Mesenchymal stem cell (in vitro differentiated cells and primary cell): ENCODE data around the gene RPS6KA5.

Source experiments
- DNase-seq: peaks from one replicate; pipeline ENCODE4 v3.0.0-alpha.2; 2013
- H2AFZ ChIP-seq: one replicate; pipeline ENCODE4 v1.6.1; 2013; ENCODE audit warnings: low read depth, mild to moderate bottlenecking, control low read depth, inconsistent platforms, low read length, moderate library complexity
- H2AK5ac ChIP-seq: 2 replicates; pipeline ENCODE4 v1.6.1; 2013; ENCODE audit warnings: low read length, moderate library complexity, mild to moderate bottlenecking, inconsistent platforms; ENCODE audit not compliant: severe bottlenecking
- H2BK120ac ChIP-seq: one replicate; pipeline ENCODE4 v1.6.1; 2013; ENCODE audit warnings: low read depth, mild to moderate bottlenecking, inconsistent platforms, low read length, moderate library complexity
- H2BK12ac ChIP-seq, 2 experiments: one replicate each; pipeline ENCODE4 v1.6.1; 2013; ENCODE audit warnings: inconsistent platforms in 2 of 2, low read length in 2 of 2, mild to moderate bottlenecking in 2 of 2, moderate library complexity in 2 of 2, control low read depth in 1 of 2
- H2BK15ac ChIP-seq: one replicate; pipeline ENCODE4 v1.6.1; 2013; ENCODE audit warnings: mild to moderate bottlenecking, low read depth, inconsistent platforms; ENCODE audit not compliant: poor library complexity, severe bottlenecking
- H2BK5ac ChIP-seq: 2 replicates; pipeline ENCODE4 v1.6.1; 2013; ENCODE audit warnings: low read depth, mild to moderate bottlenecking, low read length, control low read depth, inconsistent platforms; ENCODE audit not compliant: poor library complexity, severe bottlenecking
- H3K14ac ChIP-seq, 2 experiments: one replicate each; pipeline ENCODE4 v1.6.1; 2013; ENCODE audit warnings: inconsistent platforms in 2 of 2, low read length in 2 of 2, control low read depth in 1 of 2, mild to moderate bottlenecking in 1 of 2, moderate library complexity in 1 of 2
- H3K18ac ChIP-seq, 2 experiments: one replicate each; pipeline ENCODE4 v1.6.1; 2013; ENCODE audit warnings: inconsistent platforms in 2 of 2, low read length in 2 of 2, control low read depth in 1 of 2, low read depth in 1 of 2, mild to moderate bottlenecking in 1 of 2
- H3K23ac ChIP-seq, 2 experiments: one replicate each; pipeline ENCODE4 v1.6.1; 2013; ENCODE audit warnings: inconsistent platforms in 2 of 2, low read length in 2 of 2, mild to moderate bottlenecking in 2 of 2, moderate library complexity in 2 of 2, control low read depth in 1 of 2
- H3K27ac ChIP-seq: 2 replicates; pipeline ENCODE4 v1.5.1; 2013; ENCODE audit warnings: mild to moderate bottlenecking, moderate library complexity, low read length, control low read depth, inconsistent platforms; ENCODE audit not compliant: poor library complexity, severe bottlenecking
- H3K27me3 ChIP-seq, 2 experiments: 2 replicates each; pipeline versions ENCODE4 v1.6.1 to v1.7.0; 2013; ENCODE audit warnings: low read length in 2 of 2, mild to moderate bottlenecking in 2 of 2, moderate library complexity in 2 of 2, control low read depth in 1 of 2, inconsistent platforms in 1 of 2; ENCODE audit not compliant: control insufficient read depth in 1 of 2, insufficient read depth in 1 of 2
- H3K36me3 ChIP-seq, 2 experiments: 2 replicates each; pipeline versions ENCODE4 v1.6.1 to v1.7.0; 2013; ENCODE audit warnings: low read length in 2 of 2, control low read depth in 1 of 2, inconsistent platforms in 1 of 2, low read depth in 1 of 2, mild to moderate bottlenecking in 1 of 2; ENCODE audit not compliant: insufficient read depth in 2 of 2, control insufficient read depth in 1 of 2
- H3K4ac ChIP-seq, 2 experiments: one replicate each; pipeline ENCODE4 v1.6.1; 2013; ENCODE audit warnings: inconsistent platforms in 2 of 2, low read length in 2 of 2, mild to moderate bottlenecking in 2 of 2, moderate library complexity in 2 of 2, control low read depth in 1 of 2, low read depth in 1 of 2
- H3K4me1 ChIP-seq: 2 replicates; pipeline ENCODE4 v1.6.1; 2013; ENCODE audit warnings: low read depth, low read length, control low read depth; ENCODE audit not compliant: control insufficient read depth, insufficient read depth
- H3K4me2 ChIP-seq: 2 replicates; pipeline ENCODE4 v1.6.1; 2013; ENCODE audit warnings: low read length, mild to moderate bottlenecking, inconsistent platforms; ENCODE audit not compliant: poor library complexity, severe bottlenecking
- H3K4me3 ChIP-seq, 2 experiments: 2 replicates each; pipeline versions ENCODE4 v1.5.1 to v1.7.0; 2013; ENCODE audit warnings: low read length in 2 of 2, mild to moderate bottlenecking in 2 of 2, control low read depth in 1 of 2, low read depth in 1 of 2; ENCODE audit not compliant: insufficient read depth in 1 of 2
- H3K79me1 ChIP-seq: replicated peaks from 2 replicates; pipeline ENCODE4 v1.6.1; 2013; ENCODE audit warnings: mild to moderate bottlenecking, control low read depth, low read length, inconsistent platforms; ENCODE audit not compliant: poor library complexity, severe bottlenecking
- H3K9ac ChIP-seq: 2 replicates; pipeline ENCODE4 v1.7.0; 2013; ENCODE audit warnings: mild to moderate bottlenecking, low read length, moderate library complexity
- H3K9me3 ChIP-seq: 2 replicates; pipeline ENCODE4 v1.7.0; 2013; ENCODE audit warnings: mild to moderate bottlenecking, low read length; ENCODE audit not compliant: control insufficient read depth
- H4K8ac ChIP-seq: one replicate; pipeline ENCODE4 v1.6.1; 2013; ENCODE audit warnings: inconsistent platforms, mild to moderate bottlenecking, low read length, moderate library complexity
- H4K91ac ChIP-seq: one replicate; pipeline ENCODE4 v1.6.1; 2013; ENCODE audit warnings: mild to moderate bottlenecking, low read length, inconsistent platforms
- WGBS: methylation state at CpG from one replicate; pipeline ENCODE4 v1.1.7; 2013; ENCODE audit warnings: mixed read lengths; 5-methylcytosine and 5-hydroxymethylcytosine counted together

The RPS6KA5 gene

GRCh38 chr14:91018481-91018880 is 42.0 kb downstream of the RPS6KA5 start:
- Histone ChIP-seq H4K91ac (no peak overlapping the region), H3K4me2 (no peak overlapping the region), H2BK15ac (no peak overlapping the region), H3K36me3 (no peaks in the 10 kb centered on the region), H3K27me3 (no peaks in the 10 kb centered on the region), H3K4ac (no peak overlapping the region), H3K18ac (no peak overlapping the region), H2AK5ac (no peak overlapping the region), H2AFZ (no peak overlapping the region), H3K79me1 (peaks cover 4% of the 10 kb centered on the region), H3K23ac (no peak overlapping the region), H2BK12ac (no peak overlapping the region), H3K9me3 (no peaks in the 10 kb centered on the region), H3K9ac (no peak overlapping the region), H3K4me1 (no peaks in the 10 kb centered on the region), H2BK5ac (no peak overlapping the region), H3K4me3 (no peak overlapping the region), H3K14ac (no peak overlapping the region), H4K8ac (no peak overlapping the region), H3K27ac (no peak overlapping the region), H2BK120ac (no peak overlapping the region)
- 95% methylated on average over 5 of the region's 5 CpGs for WGBS
- DNase-seq = no peak

GRCh38 chr14:91016800-91017410 is 43.5 kb downstream of the RPS6KA5 start:
- 90% methylated on average over 2 of the region's 3 CpGs for WGBS
- H4K8ac ChIP-seq = no peak overlapping the region

DNA sequence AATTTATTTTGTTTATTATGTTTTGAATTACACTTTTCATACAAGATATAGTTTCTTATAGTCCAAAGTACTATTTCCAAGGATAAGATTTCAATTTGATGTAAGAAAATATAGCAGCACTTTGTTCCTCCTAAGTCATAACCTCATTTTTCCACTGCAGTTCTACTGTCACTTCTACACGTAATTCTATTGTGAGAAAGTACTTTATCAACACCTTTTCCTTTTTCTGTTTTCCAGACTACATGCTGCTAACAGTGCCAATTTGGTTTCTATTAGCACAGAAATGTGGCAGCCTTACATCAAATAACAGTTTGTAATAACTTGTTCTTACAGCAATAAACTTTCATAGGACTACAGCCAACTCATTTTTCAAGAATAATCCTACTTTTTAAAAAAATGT is 45.0 kb downstream of the RPS6KA5 start:
- Histone ChIP-seq H2AK5ac (no peak overlapping the region), H4K91ac (no peak overlapping the region), H3K27ac (no peak overlapping the region), H2BK12ac (no peak overlapping the region), H3K36me3 (no peaks in the 10 kb centered on the region), H3K4ac (no peak overlapping the region), H3K14ac (no peak overlapping the region), H2BK5ac (no peak overlapping the region), H2AFZ (no peak overlapping the region), H3K4me2 (no peak overlapping the region), H4K8ac (no peak overlapping the region), H3K4me1 (no peaks in the 10 kb centered on the region), H3K23ac (no peak overlapping the region), H3K4me3 (no peak overlapping the region), H3K9ac (no peak overlapping the region), H3K18ac (no peak overlapping the region), H3K9me3 (no peaks in the 10 kb centered on the region), H3K79me1 (peaks cover 9% of the 10 kb centered on the region), H2BK15ac (no peak overlapping the region), H3K27me3 (no peaks in the 10 kb centered on the region), H2BK120ac (no peak overlapping the region)
- WGBS = 88% methylated on average over 1 of the region's 1 CpG
- DNase-seq = no peak

More at GRCh38 chr14:91016800-91017410, 43.5 kb downstream of the RPS6KA5 start:
- Histone ChIP-seq H3K4me3 (no peak overlapping the region), H3K4ac (no peak overlapping the region), H2BK120ac (no peak overlapping the region), H3K9me3 (no peaks in the 10 kb centered on the region), H3K14ac (no peak overlapping the region), H2AFZ (no peak overlapping the region), H3K9ac (no peak overlapping the region), H3K23ac (no peak overlapping the region), H3K4me1 (no peaks in the 10 kb centered on the region), H3K36me3 (no peaks in the 10 kb centered on the region), H4K91ac (no peak overlapping the region), H3K27me3 (no peaks in the 10 kb centered on the region), H2BK12ac (no peak overlapping the region), H2BK15ac (no peak overlapping the region), H3K27ac (no peak overlapping the region), H3K79me1 (peaks cover 9% of the 10 kb centered on the region), H2BK5ac (no peak overlapping the region), H3K18ac (no peak overlapping the region), H3K4me2 (no peak overlapping the region), H2AK5ac (no peak overlapping the region)
- no peak for DNase-seq

- H2BK12ac ChIP-seq = no peak overlapping the region
- no peak overlapping the region for H2BK5ac ChIP-seq
- no peak for DNase-seq
- H3K4me1 ChIP-seq = no peaks in the 10 kb centered on the region
- H3K79me1 ChIP-seq = peaks cover 7% of the 10 kb centered on the region
- H3K4me3 ChIP-seq = peak overlapping the region in 1 of 2 experiments; percentile 74
- no peaks in the 10 kb centered on the region for H3K9me3 ChIP-seq
- no peak overlapping the region for H3K23ac ChIP-seq
- H3K9ac ChIP-seq = peak overlapping the region; percentile 82
- no peak overlapping the region for H2BK120ac ChIP-seq
- no peaks in the 10 kb centered on the region for H3K36me3 ChIP-seq
- no peak overlapping the region for H3K27ac ChIP-seq
- no peak overlapping the region for H4K8ac ChIP-seq
- H2BK15ac ChIP-seq = no peak overlapping the region
- WGBS = no CpG with 5 or more reads among the region's 2 CpGs
- H4K91ac ChIP-seq = no peak overlapping the region
- H3K4ac ChIP-seq = no peak overlapping the region
- no peak overlapping the region for H3K18ac ChIP-seq
- H2AK5ac ChIP-seq = no peak overlapping the region
- H3K14ac ChIP-seq = no peak overlapping the region
- no peaks in the 10 kb centered on the region for H3K27me3 ChIP-seq
- H2AFZ ChIP-seq = no peak overlapping the region
- no peak overlapping the region for H3K4me2 ChIP-seq
Measured at GRCh38 chr14:91012045-91012444, 48.4 kb downstream of the RPS6KA5 start.
